Upper lobe of left lung (tissue), 6 donors: ENCODE results near the gene TMPRSS4. TPM values are rescaled to one million over a fixed set of nuclear protein-coding genes. Genes with fewer than 3 reads are reported as not detected.

Experiments used
- ATAC-seq, 2 donors: fragments of 200-7000 bp; cut with Tn5 transposase; one replicate each; pipeline ENCODE4 v1.9.1; 2022; ENCODE audit warnings: mild to moderate bottlenecking in 2 of 2, moderate library complexity in 2 of 2; ENCODE audit not compliant: low FRiP score in 2 of 2
- DNase-seq, 2 donors: peaks; one replicate each; pipeline ENCODE4 v3.0.0-alpha.2; 2019 to 2020
- H3K27ac ChIP-seq, 4 donors: fragments of 200-600 bp; sonication (generic); one replicate each; pipeline ENCODE4 v1.5.1; 2016 to 2019
- H3K27me3 ChIP-seq, 4 donors: fragments of 200-600 bp; sonication (generic); one replicate each; pipeline ENCODE4 v1.5.1; 2017 to 2019
- H3K36me3 ChIP-seq, 4 donors: fragments of 200-600 bp; sonication (generic); one replicate each; pipeline ENCODE4 v1.5.1; 2016 to 2019
- H3K4me1 ChIP-seq, 4 donors: fragments of 200-600 bp; sonication (generic); one replicate each; pipeline ENCODE4 v1.5.1; 2018 to 2019
- H3K4me3 ChIP-seq, 4 donors: fragments of 200-600 bp; sonication (generic); one replicate each; pipeline ENCODE4 v1.5.1; 2017 to 2019; ENCODE audit warnings: mild to moderate bottlenecking in 2 of 4, moderate library complexity in 1 of 4
- H3K9me3 ChIP-seq, 4 donors: fragments of 200-600 bp; sonication (generic); one replicate each; pipeline ENCODE4 v1.5.1; 2018 to 2019
- EP300 ChIP-seq, 4 donors: sonication (generic); formaldehyde crosslinking; IDR thresholded peaks; one replicate each; pipeline ENCODE4 v1.5.1; 2017; ENCODE audit warnings: antibody characterized with exemption in 4 of 4, control low read depth in 2 of 4
- POLR2A ChIP-seq, 4 donors: fragments of 450-650 bp; IDR thresholded peaks; one replicate each; pipeline ENCODE4 v1.5.1; 2016 to 2017; ENCODE audit warnings: antibody characterized with exemption in 4 of 4, mild to moderate bottlenecking in 2 of 4
- POLR2AphosphoS5 ChIP-seq, 2 donors: sonication (generic); formaldehyde crosslinking; IDR thresholded peaks; one replicate each; pipeline ENCODE4 v1.5.1; 2017; ENCODE audit warnings: antibody characterized with exemption in 2 of 2
- WGBS, 2 donors: methylation state at CpG; one replicate each; pipeline ENCODE4 v1.1.5; 2017 to 2018; 5-methylcytosine and 5-hydroxymethylcytosine counted together
- total RNA-seq, 6 donors: library from RNA; depleted of rRNA in 4 of 6; stranded (reverse); fragments of >200 nt in 4 of 6; gene quantifications; one replicate each; pipeline versions ENCODE4 v1.1.0 to v1.2.1, GENCODE V29; 2016 to 2021
- TF ChIP-seq, protein P1 (sequence below), 6 experiments: fragments of 450-650 bp in 4 of 6; fragments of 200-600 bp in 2 of 6; sonication (generic) in 2 of 6; IDR thresholded peaks; one replicate each; pipeline ENCODE4 v1.5.1; 2016 to 2019; ENCODE audit warnings: antibody characterized with exemption in 6 of 6
- donor health status: DM: no; HTN: no; CAD: no; lungs with moderate emphysema.
- donor health status: DM: no; HTN: yes; CAD: no; lungs with severe emphysema.

Gene TMPRSS4
- total RNA-seq, 6 donors from 2014 or later: 1.6 to 14.3 (median 3.1) TPM

DNA sequence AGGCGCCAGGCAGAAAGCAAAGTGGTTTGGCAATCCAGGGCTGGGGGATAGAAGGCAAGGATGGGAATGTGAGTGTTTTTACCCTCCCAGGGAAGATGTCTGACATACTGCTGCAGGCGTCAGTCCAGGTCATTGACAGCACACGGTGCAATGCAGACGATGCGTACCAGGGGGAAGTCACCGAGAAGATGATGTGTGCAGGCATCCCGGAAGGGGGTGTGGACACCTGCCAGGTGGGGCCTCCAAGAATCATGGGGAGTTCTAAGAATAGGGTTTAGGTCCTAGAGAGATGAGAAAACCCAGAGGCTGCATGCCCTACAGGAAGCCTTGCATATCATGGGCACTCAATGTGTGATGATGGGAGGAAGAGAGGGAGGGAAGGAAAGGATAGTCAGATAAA, 38.2 kb downstream of the TMPRSS4 start:
- no peaks in the 10 kb centered on the region for H3K4me1 ChIP-seq
- WGBS, 2 donors: 95 to 98% methylated on average over 7 of the region's 7 CpGs
- no peak for TF ChIP-seq EP300 (IDR thresholded peaks at IDR 0.05)
- no peak for TF ChIP-seq POLR2A (IDR thresholded peaks at IDR 0.05)
- TF ChIP-seq, protein P1, sequence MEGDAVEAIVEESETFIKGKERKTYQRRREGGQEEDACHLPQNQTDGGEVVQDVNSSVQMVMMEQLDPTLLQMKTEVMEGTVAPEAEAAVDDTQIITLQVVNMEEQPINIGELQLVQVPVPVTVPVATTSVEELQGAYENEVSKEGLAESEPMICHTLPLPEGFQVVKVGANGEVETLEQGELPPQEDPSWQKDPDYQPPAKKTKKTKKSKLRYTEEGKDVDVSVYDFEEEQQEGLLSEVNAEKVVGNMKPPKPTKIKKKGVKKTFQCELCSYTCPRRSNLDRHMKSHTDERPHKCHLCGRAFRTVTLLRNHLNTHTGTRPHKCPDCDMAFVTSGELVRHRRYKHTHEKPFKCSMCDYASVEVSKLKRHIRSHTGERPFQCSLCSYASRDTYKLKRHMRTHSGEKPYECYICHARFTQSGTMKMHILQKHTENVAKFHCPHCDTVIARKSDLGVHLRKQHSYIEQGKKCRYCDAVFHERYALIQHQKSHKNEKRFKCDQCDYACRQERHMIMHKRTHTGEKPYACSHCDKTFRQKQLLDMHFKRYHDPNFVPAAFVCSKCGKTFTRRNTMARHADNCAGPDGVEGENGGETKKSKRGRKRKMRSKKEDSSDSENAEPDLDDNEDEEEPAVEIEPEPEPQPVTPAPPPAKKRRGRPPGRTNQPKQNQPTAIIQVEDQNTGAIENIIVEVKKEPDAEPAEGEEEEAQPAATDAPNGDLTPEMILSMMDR (IDR thresholded peaks at IDR 0.05): no peak
- TF ChIP-seq POLR2AphosphoS5 (IDR thresholded peaks at IDR 0.05): no peak
- no peaks in the 10 kb centered on the region for H3K36me3 ChIP-seq
- no peaks in the 10 kb centered on the region for H3K9me3 ChIP-seq
- H3K27ac ChIP-seq: no peak overlapping the region
- H3K27me3 ChIP-seq: no peaks in the 10 kb centered on the region
- ATAC-seq (no peak), DNase-seq (no peak)
- no peak overlapping the region for H3K4me3 ChIP-seq

DNA sequence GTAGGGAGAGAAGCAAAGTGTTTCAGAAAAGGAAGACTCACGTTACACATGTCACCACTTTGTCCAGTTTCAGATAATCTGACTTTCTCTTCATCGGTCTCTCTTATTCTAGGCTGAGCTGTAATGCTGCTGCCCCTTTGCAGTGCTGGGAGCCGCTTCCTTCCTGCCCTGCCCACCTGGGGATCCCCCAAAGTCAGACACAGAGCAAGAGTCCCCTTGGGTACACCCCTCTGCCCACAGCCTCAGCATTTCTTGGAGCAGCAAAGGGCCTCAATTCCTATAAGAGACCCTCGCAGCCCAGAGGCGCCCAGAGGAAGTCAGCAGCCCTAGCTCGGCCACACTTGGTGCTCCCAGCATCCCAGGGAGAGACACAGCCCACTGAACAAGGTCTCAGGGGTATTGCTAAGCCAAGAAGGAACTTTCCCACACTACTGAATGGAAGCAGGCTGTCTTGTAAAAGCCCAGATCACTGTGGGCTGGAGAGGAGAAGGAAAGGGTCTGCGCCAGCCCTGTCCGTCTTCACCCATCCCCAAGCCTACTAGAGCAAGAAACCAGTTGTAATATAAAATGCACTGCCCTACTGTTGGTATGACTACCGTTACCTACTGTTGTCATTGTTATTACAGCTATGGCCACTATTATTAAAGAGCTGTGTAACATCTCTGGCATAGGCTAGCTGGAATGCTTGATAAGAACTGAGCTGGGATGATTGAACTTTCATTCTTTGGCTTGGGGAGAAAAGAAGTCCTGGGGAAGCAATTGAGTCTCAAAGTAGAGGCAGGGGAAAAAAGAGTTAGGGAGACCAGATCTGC, 41.1 kb downstream of the TMPRSS4 start:
- Histone ChIP-seq H3K27ac (no peak overlapping the region), H3K36me3 (no peaks in the 10 kb centered on the region), H3K4me3 (no peak overlapping the region), H3K27me3 (no peaks in the 10 kb centered on the region), H3K9me3 (no peaks in the 10 kb centered on the region), H3K4me1 (no peaks in the 10 kb centered on the region)
- TF ChIP-seq EP300 (IDR thresholded peaks at IDR 0.05): no peak
- TF ChIP-seq POLR2AphosphoS5 (IDR thresholded peaks at IDR 0.05): no peak
- TF ChIP-seq, protein P1 (IDR thresholded peaks at IDR 0.05): no peak
- no peak for TF ChIP-seq POLR2A (IDR thresholded peaks at IDR 0.05)
- no peak for DNase-seq
- ATAC-seq: no peak
- WGBS, 2 donors: 63 to 74% methylated on average over 9 of the region's 9 CpGs

DNA sequence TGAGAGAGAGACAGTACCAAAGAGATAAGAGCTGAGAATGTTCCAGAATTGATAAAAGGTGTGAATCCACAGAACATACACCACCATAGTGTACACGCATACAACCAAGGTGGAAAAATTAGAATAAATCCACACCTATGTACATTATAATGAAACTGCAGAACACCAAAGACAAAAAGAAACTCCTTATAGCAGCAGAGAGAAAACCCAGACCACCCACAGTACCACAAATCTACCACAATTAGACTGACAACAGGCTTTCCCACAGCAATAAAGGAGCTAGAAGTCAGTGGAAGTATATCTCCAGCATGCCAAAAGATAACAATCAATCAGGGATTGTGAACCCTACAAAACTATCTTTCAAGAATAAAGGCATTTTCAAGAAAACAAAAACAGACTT, 43.9 kb downstream of the TMPRSS4 start:
- TF ChIP-seq EP300 (IDR thresholded peaks at IDR 0.05) (no peak), POLR2A (IDR thresholded peaks at IDR 0.05) (no peak)
- TF ChIP-seq, protein P1 (IDR thresholded peaks at IDR 0.05): no peak

DNA sequence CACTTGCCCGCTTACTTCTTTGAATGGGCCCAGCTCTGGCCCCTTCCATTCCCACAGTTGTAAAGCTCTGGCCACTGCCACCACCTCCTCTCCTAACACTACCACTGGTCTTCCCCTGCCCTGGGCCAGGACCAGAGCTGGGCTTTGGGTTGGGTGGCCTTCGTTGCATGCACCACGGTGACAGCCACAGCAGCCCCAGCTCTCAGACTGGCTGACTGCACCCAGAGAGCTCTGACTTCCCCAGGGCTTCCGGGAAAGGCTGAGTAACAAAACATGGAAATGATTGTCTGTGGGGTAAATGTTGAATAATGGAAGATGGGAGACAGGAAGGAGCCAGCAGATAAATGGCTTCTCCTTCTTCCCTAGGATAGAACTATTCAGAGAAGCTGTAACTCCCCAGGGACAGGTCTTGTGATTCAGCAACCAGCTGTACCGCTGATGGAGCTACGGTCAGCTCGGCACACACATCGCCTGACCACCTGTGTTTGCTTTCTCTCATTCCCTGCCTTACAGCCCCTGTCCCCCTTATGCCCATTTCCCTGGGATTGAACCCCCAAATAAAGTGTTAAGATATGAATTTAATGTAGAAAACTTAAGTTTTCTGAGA, 48.2 kb downstream of the TMPRSS4 start:
- DNase-seq: no peak
- H3K9me3 ChIP-seq: no peaks in the 10 kb centered on the region

More for the DNA sequence above, 43.9 kb downstream of the TMPRSS4 start:
- H3K9me3 ChIP-seq: no peaks in the 10 kb centered on the region
- DNase-seq (no peak), ATAC-seq (no peak)
- no peak overlapping the region for H3K27ac ChIP-seq
- no peaks in the 10 kb centered on the region for H3K36me3 ChIP-seq
- no peak overlapping the region for H3K4me3 ChIP-seq
- no peaks in the 10 kb centered on the region for H3K4me1 ChIP-seq
- WGBS, 2 donors: 87 to 92% methylated on average over 1 of the region's 1 CpG
- no peaks in the 10 kb centered on the region for H3K27me3 ChIP-seq

More for the DNA sequence above, 48.2 kb downstream of the TMPRSS4 start:
- Histone ChIP-seq H3K4me3 (no peak overlapping the region), H3K27me3 (no peaks in the 10 kb centered on the region), H3K4me1 (peaks cover 0 to 2% (median 0%) of the 10 kb centered on the region in 4 donors), H3K27ac (no peak overlapping the region), H3K36me3 (no peaks in the 10 kb centered on the region)
- WGBS, 2 donors: 76% methylated on average over 6 to 8 of the region's 8 CpGs
- ATAC-seq: no peak
- TF ChIP-seq, protein P1 (IDR thresholded peaks at IDR 0.05): no peak
- TF ChIP-seq EP300 (IDR thresholded peaks at IDR 0.05): no peak
- TF ChIP-seq POLR2A (IDR thresholded peaks at IDR 0.05): no peak
- TF ChIP-seq POLR2AphosphoS5 (IDR thresholded peaks at IDR 0.05): no peak
